ENCODE measurements around the gene MISP.
A peak's percentile ranks its signal among the peaks of the same experiment; 100 is the strongest.
"Not testable (repeated sequence)": the region's sequence is repeated elsewhere in the genome, so short reads cannot be mapped to it uniquely, and the experiment has no call there.

Gene MISP

GRCh38 chr19:723714-724113 is 27.2 kb upstream of the MISP start:
- no peak for DNase-seq (ENCODE audit: low read depth)

- DNase-seq (ENCODE audit: low read depth) = no peak
Observed at GRCh38 chr19:725461-726089, 25.3 kb upstream of the MISP start.

GRCh38 chr19:726993-727956 is 23.6 kb upstream of the MISP start:
- DNase-seq (ENCODE audit: low read depth) = no peak

- no peak for DNase-seq (ENCODE audit: low read depth)
Observed at GRCh38 chr19:728011-728410, 22.9 kb upstream of the MISP start.

GRCh38 chr19:729564-729963 is 21.3 kb upstream of the MISP start:
- DNase-seq (ENCODE audit: low read depth) = not testable (repeated sequence)

- DNase-seq (ENCODE audit: low read depth) = no peak
Observed at GRCh38 chr19:729965-730668, 20.8 kb upstream of the MISP start.

- DNase-seq (ENCODE audit: low read depth) = no peak
Observed at GRCh38 chr19:731000-731399, 19.9 kb upstream of the MISP start.

- no peak for DNase-seq (ENCODE audit: low read depth)
Observed at GRCh38 chr19:732148-733069, 18.5 kb upstream of the MISP start.

GRCh38 chr19:734716-735115 is 16.2 kb upstream of the MISP start:
- DNase-seq (ENCODE audit: low read depth) = no peak

- DNase-seq (ENCODE audit: low read depth) = no peak
Observed at GRCh38 chr19:736125-736524, 14.8 kb upstream of the MISP start.

GRCh38 chr19:737591-738093 is 13.3 kb upstream of the MISP start:
- peak; percentile 49 for DNase-seq (ENCODE audit: low read depth)

GRCh38 chr19:738509-739128 is 12.3 kb upstream of the MISP start:
- no peak for DNase-seq (ENCODE audit: low read depth)

- no peak for DNase-seq (ENCODE audit: low read depth)
Observed at GRCh38 chr19:739998-740715, 10.8 kb upstream of the MISP start.

GRCh38 chr19:740816-741505 is 10.0 kb upstream of the MISP start:
- DNase-seq (ENCODE audit: low read depth) = not testable (repeated sequence)

- DNase-seq (ENCODE audit: low read depth) = no peak
Observed at GRCh38 chr19:741506-742131, 9.3 kb upstream of the MISP start.

- no peak for DNase-seq (ENCODE audit: low read depth)
Observed at GRCh38 chr19:742540-743075, 8.3 kb upstream of the MISP start.

GRCh38 chr19:743168-743687 is 7.7 kb upstream of the MISP start:
- no peak for DNase-seq (ENCODE audit: low read depth)

GRCh38 chr19:745138-745537 is 5.8 kb upstream of the MISP start:
- DNase-seq (ENCODE audit: low read depth) = not testable (repeated sequence)

Measured in activated T-cell treated with anti-CD3 and anti-CD28 coated beads for 48 hours (primary cell).